H1 (cell line): ENCODE results near the gene TTC27. TPM values are rescaled to one million over a fixed set of nuclear protein-coding genes. Genes with fewer than 3 reads are reported as not detected.

Experiments used
- CTCF ChIA-PET: fragments of 300-600 bp; sonication (Branson Sonifier 250); formaldehyde crosslinking; loops from one replicate; lab custom pipeline; 2021; ENCODE audit not compliant: partially characterized antibody; lab: Charles Lee
- POLR2A ChIA-PET: fragments of 300-600 bp; sonication (Branson Sonifier 250); formaldehyde crosslinking; loops from one replicate; lab custom pipeline; 2021; ENCODE audit warnings: inconsistent platforms; ENCODE audit not compliant: partially characterized antibody; lab: Charles Lee
- DNase-seq, 2 experiments: peaks; one replicate each; pipeline versions ENCODE4 v3.0.0 to v3.0.0-alpha.2; 2010 to 2022; ENCODE audit warnings: low spot score in 2 of 2, low read depth in 1 of 2, mixed read lengths in 1 of 2
- FAIRE-seq: peaks from 2 replicates; lab custom pipeline; 2011; peaks lifted over from hg19 to GRCh38; lab: Jason Lieb, UNC
- H2AFZ ChIP-seq: 2 replicates; pipeline ENCODE4 v1.8.1; 2012; ENCODE audit warnings: low read length, inconsistent platforms
- H2AK5ac ChIP-seq: 2 replicates; pipeline ENCODE4 v1.6.1; 2013; ENCODE audit warnings: low read depth, low read length
- H2BK120ac ChIP-seq: replicated peaks from 2 replicates; pipeline ENCODE3; 2013; ENCODE audit warnings: low read depth, low read length, inconsistent platforms
- H2BK12ac ChIP-seq: 2 replicates; pipeline ENCODE4 v1.6.1; 2013; ENCODE audit warnings: low read depth, low read length
- H2BK15ac ChIP-seq: 2 replicates; pipeline ENCODE4 v1.6.1; 2013; ENCODE audit warnings: low read length
- H2BK20ac ChIP-seq: 2 replicates; pipeline ENCODE4 v1.6.1; 2013; ENCODE audit warnings: low read length
- H2BK5ac ChIP-seq: 2 replicates; pipeline ENCODE4 v1.6.1; 2013; ENCODE audit warnings: low read depth, low read length
- H3K14ac ChIP-seq: 2 replicates; pipeline ENCODE4 v1.6.1; 2013; ENCODE audit warnings: inconsistent platforms; ENCODE audit not compliant: insufficient read length
- H3K18ac ChIP-seq: 2 replicates; pipeline ENCODE4 v1.6.1; 2013; ENCODE audit warnings: low read length; ENCODE audit errors: extremely low read depth
- H3K23ac ChIP-seq: 2 replicates; pipeline ENCODE4 v1.6.1; 2013; ENCODE audit warnings: inconsistent platforms; ENCODE audit not compliant: insufficient read length
- H3K23me2 ChIP-seq: 2 replicates; pipeline ENCODE4 v1.6.1; 2013; ENCODE audit warnings: low read depth, low read length
- H3K27ac ChIP-seq: 2 replicates; pipeline ENCODE4 v1.6.1; 2011; ENCODE audit warnings: low read depth, low read length, inconsistent platforms
- H3K27me3 ChIP-seq, 4 experiments: replicated peaks in 1 of 4; 1 replicate in 1 of 4; 2 replicates in 3 of 4; pipeline versions ENCODE4 v1.6.1 to v1.8.1; 2011 to 2013; ENCODE audit warnings: low read length in 3 of 4, mild to moderate bottlenecking in 3 of 4, inconsistent platforms in 2 of 4, mixed read lengths in 2 of 4, moderate library complexity in 1 of 4; ENCODE audit not compliant: control insufficient read depth in 3 of 4, insufficient read depth in 3 of 4; ENCODE audit errors: extremely low read depth in 1 of 4
- H3K36me3 ChIP-seq, 4 experiments: 2 replicates each; pipeline versions ENCODE4 v1.6.1 to v1.8.1; 2011 to 2013; ENCODE audit warnings: mild to moderate bottlenecking in 4 of 4, low read length in 3 of 4, moderate library complexity in 2 of 4, control low read depth in 1 of 4, inconsistent platforms in 1 of 4; ENCODE audit not compliant: insufficient read depth in 4 of 4, control insufficient read depth in 2 of 4
- H3K4ac ChIP-seq: replicated peaks from 2 replicates; pipeline ENCODE3; 2013; ENCODE audit warnings: low read length, low read depth, mixed read lengths, inconsistent platforms; ENCODE audit not compliant: insufficient read length
- H3K4me1 ChIP-seq, 4 experiments: replicated peaks in 1 of 4; 1 replicate in 1 of 4; 2 replicates in 3 of 4; pipeline versions ENCODE4 v1.6.1 to v1.8.1; 2011 to 2013; ENCODE audit warnings: low read length in 3 of 4, inconsistent platforms in 2 of 4, mixed read lengths in 1 of 4; ENCODE audit not compliant: insufficient read depth in 4 of 4, control insufficient read depth in 3 of 4
- H3K4me2 ChIP-seq, 2 experiments: 2 replicates each; pipeline versions ENCODE4 v1.6.1 to v1.8.1; 2011 to 2013; ENCODE audit warnings: low read depth in 2 of 2, low read length in 2 of 2, control low read depth in 1 of 2, inconsistent platforms in 1 of 2, mild to moderate bottlenecking in 1 of 2; ENCODE audit not compliant: insufficient read depth in 1 of 2
- H3K4me3 ChIP-seq, 4 experiments: fragments of 200-600, 300-600 bp in 1 of 4; sonication (generic), shearing (Covaris generic), sonication (Bioruptor Twin) in 1 of 4; 2 replicates each; pipeline versions ENCODE4 v1.5.1 to v1.8.1; 2011 to 2016; ENCODE audit warnings: low read length in 4 of 4, low read depth in 3 of 4, control low read depth in 2 of 4, inconsistent platforms in 2 of 4, mild to moderate bottlenecking in 2 of 4, mixed read lengths in 1 of 4, moderate library complexity in 1 of 4; ENCODE audit not compliant: insufficient read depth in 2 of 4; ENCODE audit errors: extremely low read depth in 1 of 4
- H3K56ac ChIP-seq: replicated peaks from 2 replicates; pipeline ENCODE3; 2013; ENCODE audit warnings: low read depth, mild to moderate bottlenecking, mixed read lengths, low read length, inconsistent platforms; ENCODE audit not compliant: insufficient read length
- H3K79me1 ChIP-seq: 2 replicates; pipeline ENCODE4 v1.6.1; 2013; ENCODE audit warnings: low read depth, low read length, control low read depth
- H3K79me2 ChIP-seq, 2 experiments: 2 replicates each; pipeline versions ENCODE4 v1.6.1 to v1.8.1; 2012 to 2013; ENCODE audit warnings: low read length in 2 of 2, mild to moderate bottlenecking in 2 of 2, inconsistent platforms in 1 of 2; ENCODE audit not compliant: insufficient read depth in 2 of 2, control insufficient read depth in 1 of 2
- H3K9ac ChIP-seq, 4 experiments: replicated peaks in 1 of 4; 1 replicate in 1 of 4; 2 replicates in 3 of 4; pipeline versions ENCODE4 v1.6.1 to v1.8.1; 2011 to 2013; ENCODE audit warnings: low read depth in 3 of 4, low read length in 3 of 4, control low read depth in 2 of 4, mild to moderate bottlenecking in 2 of 4, moderate library complexity in 2 of 4, inconsistent platforms in 1 of 4; ENCODE audit errors: extremely low read depth in 1 of 4
- H3K9me3 ChIP-seq, 2 experiments: 2 replicates each; pipeline versions ENCODE4 v1.6.1 to v1.8.1; 2012 to 2013; ENCODE audit warnings: mild to moderate bottlenecking in 2 of 2, moderate library complexity in 2 of 2, control low read depth in 1 of 2, inconsistent platforms in 1 of 2, low read depth in 1 of 2, low read length in 1 of 2, mixed read lengths in 1 of 2; ENCODE audit not compliant: insufficient read depth in 2 of 2
- H4K20me1 ChIP-seq, 2 experiments: replicated peaks in 1 of 2; 2 replicates each; pipeline versions ENCODE3 to v1.8.1; 2011 to 2013; ENCODE audit warnings: inconsistent platforms in 2 of 2, low read length in 2 of 2, mild to moderate bottlenecking in 1 of 2; ENCODE audit not compliant: insufficient read depth in 2 of 2, control insufficient read depth in 1 of 2
- H4K5ac ChIP-seq: 2 replicates; pipeline ENCODE4 v1.6.1; 2013; ENCODE audit warnings: low read length, low read depth, mixed read lengths, inconsistent platforms; ENCODE audit not compliant: insufficient read length
- H4K8ac ChIP-seq: 2 replicates; pipeline ENCODE4 v1.8.0; 2013; ENCODE audit warnings: mild to moderate bottlenecking, moderate library complexity, low read length, inconsistent platforms; ENCODE audit not compliant: insufficient read depth; ENCODE audit errors: extremely low read depth
- H4K91ac ChIP-seq: replicated peaks from 2 replicates; pipeline ENCODE3; 2013; ENCODE audit warnings: low read length, mixed read lengths, inconsistent platforms; ENCODE audit not compliant: insufficient read length
- ASH2L ChIP-seq: fragments of 200-600, 300-600 bp; sonication (generic); IDR thresholded peaks from one replicate; pipeline ENCODE4 v1.7.1; 2017; ENCODE audit warnings: low read length
- CREB1 ChIP-seq: IDR thresholded peaks from 2 replicates; pipeline ENCODE4 v1.6.1; 2012; ENCODE audit warnings: inconsistent platforms
- JUND ChIP-seq: IDR thresholded peaks from 2 replicates; pipeline ENCODE4 v1.6.1; 2011; ENCODE audit warnings: mild to moderate bottlenecking, improper control_type of control experiment, low read length
- KDM5A ChIP-seq: fragments of 200-600 bp; IDR thresholded peaks from 2 replicates; pipeline ENCODE4 v1.7.1; 2012; ENCODE audit warnings: mild to moderate bottlenecking, low read length, inconsistent platforms, mixed read lengths
- POLR2AphosphoS5 ChIP-seq: IDR thresholded peaks from 2 replicates; pipeline ENCODE4 v1.6.1; 2011; ENCODE audit warnings: low read depth, low read length
- POU5F1 ChIP-seq: IDR thresholded peaks from 2 replicates; pipeline ENCODE4 v1.6.1; 2011; ENCODE audit warnings: low read depth, mild to moderate bottlenecking, low read length, moderate library complexity
- SIX5 ChIP-seq: IDR thresholded peaks from 2 replicates; pipeline ENCODE4 v1.6.1; 2011; ENCODE audit warnings: mild to moderate bottlenecking, low read depth, low read length
- TCF12 ChIP-seq: IDR thresholded peaks from 2 replicates; pipeline ENCODE4 v1.6.1; 2011; ENCODE audit warnings: low read depth, mild to moderate bottlenecking, low read length
- TEAD4 ChIP-seq: IDR thresholded peaks from 2 replicates; pipeline ENCODE4 v1.6.1; 2012; ENCODE audit warnings: low read depth, low read length, inconsistent platforms, mixed read lengths
- ZNF274 ChIP-seq: IDR thresholded peaks from 2 replicates; pipeline ENCODE4 v1.7.0; 2012; ENCODE audit warnings: low read length, borderline replicate concordance; ENCODE audit errors: extremely low read depth
- WGBS, 2 experiments: shearing (Covaris generic) in 1 of 2; methylation state at CpG; one replicate each; pipeline versions ENCODE4 v1.1.6 to v1.1.7; 2013 to 2015; ENCODE audit warnings: low lambda C conversion rate in 2 of 2, mixed read lengths in 2 of 2, inconsistent platforms in 1 of 2, low coverage in 1 of 2, missing lambda C conversion rate in 1 of 2; ENCODE audit not compliant: insufficient replicate concordance in 2 of 2, insufficient coverage in 1 of 2, insufficient read length in 1 of 2; ENCODE audit errors: extremely low coverage in 1 of 2, missing lambda C conversion rate in 1 of 2; 5-methylcytosine and 5-hydroxymethylcytosine counted together
- polyA plus RNA-seq, 7 experiments: library from polyadenylated mRNA; depleted of rRNA in 3 of 7; stranded (reverse) in 5 of 7; unstranded in 2 of 7; fragments of >200 nt in 5 of 7; fragments of 200-250 nt in 2 of 7; gene quantifications; 1 replicate in 5 of 7; 2 replicates in 1 of 7; 4 replicates in 1 of 7; pipeline versions ENCODE4 v1.2.1 to v1.2.3, GENCODE V29; 2011 to 2013; ENCODE audit warnings: missing spikeins in 2 of 7, mixed read lengths in 2 of 7
- total RNA-seq: library from RNA; stranded (reverse); fragmentation: NEBNext Ultra II Directional; extraction: Animal tissue kit (Norgen Biotek cat#: 25700); gene quantifications from 2 replicates; pipeline ENCODE4 v1.2.1, GENCODE V29; 2021
- TF ChIP-seq, protein P1 (sequence below): IDR thresholded peaks from 2 replicates; pipeline ENCODE4 v1.6.1; 2012; ENCODE audit warnings: low read length, inconsistent platforms
- TF ChIP-seq, protein P2 (sequence below): IDR thresholded peaks from 2 replicates; pipeline ENCODE4 v1.6.1; 2011; ENCODE audit warnings: low read length, improper control_type of control experiment

Gene TTC27
- total and polyA plus RNA-seq, 2 of the 8 experiments (the other 6 are each of a cell fraction or from before 2014, with no cell fraction given): 13.8 to 29.1 TPM

DNA sequence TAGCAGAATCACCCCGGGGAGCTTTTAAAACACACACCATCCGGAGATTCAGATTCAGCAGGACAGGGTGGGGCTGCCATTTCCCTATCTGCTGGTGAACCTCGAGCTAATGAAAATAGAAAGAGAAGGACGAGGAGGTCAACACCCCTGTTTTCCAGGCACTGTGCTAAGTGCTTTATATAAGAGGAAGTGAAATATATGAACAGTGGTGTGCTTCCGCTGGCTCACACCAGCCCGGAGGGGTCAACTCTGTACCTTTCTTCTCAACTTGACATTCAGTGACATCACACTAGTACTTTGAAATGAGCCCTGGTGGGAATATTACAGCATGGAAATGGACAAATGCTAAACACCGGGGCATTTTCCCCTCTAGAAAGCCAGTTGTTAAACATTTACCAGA lies 210.6 kb downstream of the TTC27 start:
- no peak overlapping the region for H4K8ac ChIP-seq
- H3K18ac ChIP-seq: no peak overlapping the region
- no peaks in the 10 kb centered on the region for H3K4me1 ChIP-seq
- no peak overlapping the region for H3K23ac ChIP-seq
- no peak overlapping the region for H3K4me2 ChIP-seq
- H3K4me3 ChIP-seq: no peak overlapping the region
- CTCF ChIA-PET: interaction anchor here (1.0 to 1.3 kb wide), 4 partner anchors 10 to 17 kb away, joined by 3 to 5 read pairs (median 4); no protein-coding TSS in a partner anchor
- POLR2A ChIA-PET: no interaction called here
- no peaks in the 10 kb centered on the region for H3K36me3 ChIP-seq
- H3K27ac ChIP-seq: no peak overlapping the region
- WGBS, 2 experiments: 85% methylated on average over 7 of the region's 7 CpGs; no CpG with 5 or more reads in 1 of the 2 experiments
- DNase-seq (no peak), FAIRE-seq (no peak)
- no peak overlapping the region for H4K5ac ChIP-seq
- TF ChIP-seq TEAD4 (no peak), KDM5A (no peak), POU5F1 (no peak), ASH2L (no peak), CREB1 (no peak), POLR2AphosphoS5 (no peak), ZNF274 (no peak), SIX5 (no peak), TCF12 (no peak), JUND (no peak)
- TF ChIP-seq, protein P1, sequence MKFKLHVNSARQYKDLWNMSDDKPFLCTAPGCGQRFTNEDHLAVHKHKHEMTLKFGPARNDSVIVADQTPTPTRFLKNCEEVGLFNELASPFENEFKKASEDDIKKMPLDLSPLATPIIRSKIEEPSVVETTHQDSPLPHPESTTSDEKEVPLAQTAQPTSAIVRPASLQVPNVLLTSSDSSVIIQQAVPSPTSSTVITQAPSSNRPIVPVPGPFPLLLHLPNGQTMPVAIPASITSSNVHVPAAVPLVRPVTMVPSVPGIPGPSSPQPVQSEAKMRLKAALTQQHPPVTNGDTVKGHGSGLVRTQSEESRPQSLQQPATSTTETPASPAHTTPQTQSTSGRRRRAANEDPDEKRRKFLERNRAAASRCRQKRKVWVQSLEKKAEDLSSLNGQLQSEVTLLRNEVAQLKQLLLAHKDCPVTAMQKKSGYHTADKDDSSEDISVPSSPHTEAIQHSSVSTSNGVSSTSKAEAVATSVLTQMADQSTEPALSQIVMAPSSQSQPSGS: no peak
- TF ChIP-seq, protein P2, sequence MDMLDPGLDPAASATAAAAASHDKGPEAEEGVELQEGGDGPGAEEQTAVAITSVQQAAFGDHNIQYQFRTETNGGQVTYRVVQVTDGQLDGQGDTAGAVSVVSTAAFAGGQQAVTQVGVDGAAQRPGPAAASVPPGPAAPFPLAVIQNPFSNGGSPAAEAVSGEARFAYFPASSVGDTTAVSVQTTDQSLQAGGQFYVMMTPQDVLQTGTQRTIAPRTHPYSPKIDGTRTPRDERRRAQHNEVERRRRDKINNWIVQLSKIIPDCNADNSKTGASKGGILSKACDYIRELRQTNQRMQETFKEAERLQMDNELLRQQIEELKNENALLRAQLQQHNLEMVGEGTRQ: no peak
- H2BK15ac ChIP-seq: no peak overlapping the region
- no peak overlapping the region for H2BK20ac ChIP-seq
- no peak overlapping the region for H2AK5ac ChIP-seq
- no peaks in the 10 kb centered on the region for H3K23me2 ChIP-seq
- H3K9me3 ChIP-seq: no peaks in the 10 kb centered on the region
- no peak overlapping the region for H3K9ac ChIP-seq
- H3K56ac ChIP-seq: no peak overlapping the region
- no peak overlapping the region for H3K4ac ChIP-seq
- H2BK120ac ChIP-seq: no peak overlapping the region
- H3K27me3 ChIP-seq: no peaks in the 10 kb centered on the region
- H3K79me2 ChIP-seq: no peaks in the 10 kb centered on the region; a peak in 1 of 4 replicates
- H3K14ac ChIP-seq: no peak overlapping the region
- H3K79me1 ChIP-seq: no peaks in the 10 kb centered on the region
- H2BK12ac ChIP-seq: no peak overlapping the region
- no peak overlapping the region for H4K91ac ChIP-seq
- no peak overlapping the region for H2BK5ac ChIP-seq
- H4K20me1 ChIP-seq: no peaks in the 10 kb centered on the region
- no peak overlapping the region for H2AFZ ChIP-seq
